Right atrium auricular region (tissue), 2 donors: Measurements from ENCODE around the gene UNC13C. TPM values are rescaled to one million over a fixed set of nuclear protein-coding genes. Genes with fewer than 3 reads are reported as not detected.
"Not testable (repeated sequence)": the region's sequence is repeated elsewhere in the genome, so short reads cannot be mapped to it uniquely, and the experiment has no call there.

Source experiments
- DNase-seq: peaks from one replicate; pipeline ENCODE4 v3.0.0-alpha.2; 2019; ENCODE audit warnings: low spot score
- H3K27ac ChIP-seq, 2 donors: fragments of 200-600 bp; sonication (generic); 1 replicate in 1 of 2; 2 replicates in 1 of 2; pipeline ENCODE4 v1.5.1; 2016 to 2019
- H3K27me3 ChIP-seq, 2 donors: fragments of 200-600 bp; sonication (generic); one replicate each; pipeline versions ENCODE4 v1.5.1 to v1.6.0; 2017 to 2019
- H3K36me3 ChIP-seq: fragments of 200-600 bp; sonication (generic); one replicate; pipeline ENCODE4 v1.5.1; 2016
- H3K4me1 ChIP-seq, 2 donors: fragments of 200-600 bp; sonication (generic); one replicate each; pipeline versions ENCODE4 v1.5.1 to v1.6.0; 2017 to 2019
- H3K4me3 ChIP-seq, 2 donors: fragments of 200-600 bp; sonication (generic); 1 replicate in 1 of 2; 2 replicates in 1 of 2; pipeline ENCODE4 v1.5.1; 2017 to 2019; ENCODE audit warnings: mild to moderate bottlenecking in 1 of 2, moderate library complexity in 1 of 2
- H3K9me3 ChIP-seq, 2 donors: fragments of 200-600 bp; sonication (generic); one replicate each; pipeline ENCODE4 v1.5.1; 2019
- total RNA-seq, 2 donors: library from RNA; depleted of rRNA; stranded (reverse); fragments of >200 nt; gene quantifications; one replicate each; pipeline ENCODE4 v1.1.0, GENCODE V29; 2016
- TF ChIP-seq, protein P1 (sequence below), 2 donors: fragments of 200-600 bp; sonication (generic); IDR thresholded peaks; one replicate each; pipeline ENCODE4 v1.5.1; 2019; ENCODE audit warnings: antibody characterized with exemption in 2 of 2

UNC13C gene
- total RNA-seq, 2 donors from 2014 or later: 0.19 to 0.31 TPM

DNA sequence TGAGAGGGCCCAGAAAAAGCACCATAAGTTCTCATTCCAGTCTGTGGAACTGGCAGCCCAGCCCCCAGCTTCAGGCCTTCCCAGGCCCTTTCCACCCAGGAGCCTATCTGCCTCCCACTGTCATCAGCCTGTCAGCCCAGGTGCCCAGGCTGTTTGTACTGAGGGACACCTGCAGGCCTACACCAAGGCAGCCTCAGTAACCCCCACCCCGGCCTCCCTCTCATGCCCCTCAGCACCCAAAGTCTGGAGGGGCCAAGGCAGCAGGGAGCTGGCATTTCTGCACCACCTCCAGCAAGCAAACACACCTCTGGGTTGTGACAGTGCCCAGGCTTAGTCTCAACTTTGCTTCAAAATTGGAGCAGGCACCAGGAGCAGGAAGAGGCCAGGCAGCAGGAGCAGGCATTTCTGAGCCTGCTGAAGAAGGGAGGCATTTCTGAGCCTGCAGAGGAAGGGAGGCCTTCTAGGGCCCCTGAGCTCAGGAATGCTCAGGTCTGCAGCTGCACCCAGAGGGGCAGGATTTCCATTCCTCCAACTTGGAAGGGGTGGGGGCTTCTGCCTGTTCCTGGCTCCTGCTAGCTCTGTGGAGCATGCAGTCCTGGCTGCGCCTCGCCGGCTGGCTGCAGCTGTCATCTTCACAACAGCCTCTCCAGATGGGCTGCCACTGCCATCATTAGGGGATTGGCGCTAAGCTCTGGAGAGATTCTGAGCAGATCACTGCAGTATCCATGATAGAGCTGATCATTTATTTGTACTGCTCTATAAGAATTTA, 396.1 kb downstream of the UNC13C start:
- Histone ChIP-seq H3K27ac (no peak overlapping the region), H3K27me3 (no peaks in the 10 kb centered on the region), H3K4me3 (no peak overlapping the region), H3K9me3 (peaks cover 3 to 4% of the 10 kb centered on the region in 2 donors), H3K4me1 (no peaks in the 10 kb centered on the region), H3K36me3 (no peaks in the 10 kb centered on the region)
- no peak for DNase-seq
- TF ChIP-seq, protein P1, sequence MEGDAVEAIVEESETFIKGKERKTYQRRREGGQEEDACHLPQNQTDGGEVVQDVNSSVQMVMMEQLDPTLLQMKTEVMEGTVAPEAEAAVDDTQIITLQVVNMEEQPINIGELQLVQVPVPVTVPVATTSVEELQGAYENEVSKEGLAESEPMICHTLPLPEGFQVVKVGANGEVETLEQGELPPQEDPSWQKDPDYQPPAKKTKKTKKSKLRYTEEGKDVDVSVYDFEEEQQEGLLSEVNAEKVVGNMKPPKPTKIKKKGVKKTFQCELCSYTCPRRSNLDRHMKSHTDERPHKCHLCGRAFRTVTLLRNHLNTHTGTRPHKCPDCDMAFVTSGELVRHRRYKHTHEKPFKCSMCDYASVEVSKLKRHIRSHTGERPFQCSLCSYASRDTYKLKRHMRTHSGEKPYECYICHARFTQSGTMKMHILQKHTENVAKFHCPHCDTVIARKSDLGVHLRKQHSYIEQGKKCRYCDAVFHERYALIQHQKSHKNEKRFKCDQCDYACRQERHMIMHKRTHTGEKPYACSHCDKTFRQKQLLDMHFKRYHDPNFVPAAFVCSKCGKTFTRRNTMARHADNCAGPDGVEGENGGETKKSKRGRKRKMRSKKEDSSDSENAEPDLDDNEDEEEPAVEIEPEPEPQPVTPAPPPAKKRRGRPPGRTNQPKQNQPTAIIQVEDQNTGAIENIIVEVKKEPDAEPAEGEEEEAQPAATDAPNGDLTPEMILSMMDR (IDR thresholded peaks at IDR 0.05): no peak

DNA sequence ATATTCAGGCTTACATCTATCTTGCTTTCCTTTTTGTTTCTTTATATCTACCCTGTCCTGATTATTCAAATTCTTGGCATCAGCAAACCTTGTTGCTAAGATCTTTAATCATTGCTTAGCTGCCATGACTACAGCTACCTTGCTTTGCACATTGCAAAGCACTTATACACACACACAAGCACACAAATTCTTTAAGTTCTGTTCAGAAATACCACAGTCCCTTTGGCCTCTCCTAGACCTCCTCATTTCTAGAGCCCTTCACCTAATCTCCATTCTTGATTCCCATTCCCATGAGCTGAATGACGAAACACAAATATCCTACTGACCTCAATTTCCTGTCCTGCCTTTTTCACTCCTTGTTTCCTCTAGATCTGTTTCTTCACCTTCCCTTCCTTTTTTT, 409.6 kb downstream of the UNC13C start:
- Histone ChIP-seq H3K36me3 (no peaks in the 10 kb centered on the region), H3K27me3 (no peaks in the 10 kb centered on the region), H3K4me3 (no peak overlapping the region), H3K27ac (no peak overlapping the region), H3K9me3 (no peaks in the 10 kb centered on the region), H3K4me1 (no peaks in the 10 kb centered on the region)
- no peak for DNase-seq
- TF ChIP-seq, protein P1 (IDR thresholded peaks at IDR 0.05): no peak

DNA sequence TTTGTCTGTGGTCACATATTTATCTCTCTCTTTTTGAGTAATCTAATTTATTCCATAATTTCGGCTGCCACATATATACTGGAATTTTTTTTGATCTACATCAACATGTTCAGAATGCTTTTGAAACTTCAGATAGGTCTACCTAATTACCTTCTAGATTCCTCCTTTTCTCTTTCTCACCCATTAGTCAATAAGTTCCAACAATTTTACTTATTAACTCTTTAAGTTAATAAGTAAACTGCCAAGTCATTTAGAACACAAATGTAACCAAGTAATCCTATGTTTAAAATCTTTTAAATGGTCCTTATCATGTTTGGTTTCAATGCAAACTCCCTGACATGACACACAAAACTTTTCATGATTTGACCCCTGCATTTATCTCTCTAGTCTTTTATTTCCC, 410.5 kb downstream of the UNC13C start:
- TF ChIP-seq, protein P1 (IDR thresholded peaks at IDR 0.05): no peak
- Histone ChIP-seq H3K36me3 (no peaks in the 10 kb centered on the region), H3K4me3 (no peak overlapping the region), H3K4me1 (no peaks in the 10 kb centered on the region), H3K27me3 (no peaks in the 10 kb centered on the region), H3K9me3 (no peaks in the 10 kb centered on the region), H3K27ac (no peak overlapping the region)
- no peak for DNase-seq

DNA sequence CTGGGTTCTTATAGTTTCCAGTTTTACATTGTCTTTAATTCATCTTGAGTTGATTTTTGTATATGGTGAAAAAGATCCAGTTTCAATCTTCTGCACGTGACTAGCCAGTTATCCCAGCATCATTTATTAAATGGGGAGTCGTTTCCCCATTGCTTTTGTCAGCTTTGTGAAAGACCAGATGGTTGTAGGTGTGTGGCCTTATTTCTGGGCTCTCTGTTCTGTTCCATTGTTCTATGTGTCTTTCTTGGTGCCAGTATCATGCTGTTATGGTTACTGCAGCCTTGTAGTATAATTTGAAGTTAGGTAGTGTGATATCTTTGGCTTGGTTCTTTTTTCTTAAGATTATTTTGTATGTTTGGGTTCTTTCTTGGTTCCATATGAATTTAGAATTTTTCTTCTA, 432.2 kb downstream of the UNC13C start:
- Histone ChIP-seq H3K36me3 (no peaks in the 10 kb centered on the region), H3K4me1 (no peaks in the 10 kb centered on the region), H3K27ac (no peak overlapping the region), H3K9me3 (no peaks in the 10 kb centered on the region), H3K4me3 (no peak overlapping the region), H3K27me3 (no peaks in the 10 kb centered on the region)
- no peak for DNase-seq
- TF ChIP-seq, protein P1 (IDR thresholded peaks at IDR 0.05): no peak

DNA sequence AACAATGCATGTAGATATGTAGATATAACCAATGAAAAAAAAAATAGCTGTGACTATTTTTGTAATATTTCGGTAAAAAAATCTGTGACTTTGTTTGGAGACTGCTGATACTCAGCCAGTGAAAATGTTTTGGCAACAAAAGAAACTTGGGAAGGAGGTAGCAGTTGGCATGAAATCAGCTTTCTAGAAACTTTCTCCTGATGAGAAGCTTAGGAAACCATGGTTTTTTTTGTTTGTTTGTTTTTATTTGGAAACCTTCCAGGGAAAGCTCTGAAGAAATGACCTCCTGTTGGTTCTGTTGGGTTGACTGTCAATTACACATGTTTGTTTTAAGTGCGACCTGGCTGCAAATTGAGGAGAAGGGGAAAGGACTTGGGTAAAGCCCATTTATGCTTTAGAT, 445.9 kb downstream of the UNC13C start:
- Histone ChIP-seq H3K27ac (no peak overlapping the region), H3K4me3 (no peak overlapping the region), H3K36me3 (no peaks in the 10 kb centered on the region), H3K4me1 (no peaks in the 10 kb centered on the region), H3K9me3 (peaks cover 0 to 8% of the 10 kb centered on the region in 2 donors), H3K27me3 (no peaks in the 10 kb centered on the region)
- TF ChIP-seq, protein P1 (IDR thresholded peaks at IDR 0.05): no peak
- DNase-seq: no peak

DNA sequence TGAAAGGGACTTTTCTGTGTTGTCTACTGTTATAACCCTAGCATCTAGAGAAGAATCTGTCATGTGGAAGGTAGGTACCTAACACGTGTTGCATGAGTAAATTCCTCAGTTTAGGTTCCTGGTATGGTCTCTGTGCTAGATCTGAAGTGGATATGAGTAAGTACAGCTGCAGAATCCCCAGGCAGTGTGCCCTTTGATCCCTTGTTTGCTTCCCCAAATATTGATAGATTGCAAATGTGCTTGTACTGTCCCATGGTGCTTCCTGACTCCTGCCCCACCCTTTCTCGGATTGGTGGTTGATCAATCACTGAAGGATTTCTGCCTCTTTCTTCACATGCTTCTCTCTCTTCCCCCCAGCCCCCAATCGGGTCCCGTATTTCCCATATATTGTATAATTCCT, 450.4 kb downstream of the UNC13C start:
- H3K4me3 ChIP-seq: no peak overlapping the region
- H3K27me3 ChIP-seq: no peaks in the 10 kb centered on the region
- no peaks in the 10 kb centered on the region for H3K36me3 ChIP-seq
- peaks cover 0 to 8% of the 10 kb centered on the region in 2 donors for H3K9me3 ChIP-seq
- TF ChIP-seq, protein P1 (IDR thresholded peaks at IDR 0.05): no peak
- H3K4me1 ChIP-seq: no peaks in the 10 kb centered on the region
- no peak overlapping the region for H3K27ac ChIP-seq
- no peak for DNase-seq

DNA sequence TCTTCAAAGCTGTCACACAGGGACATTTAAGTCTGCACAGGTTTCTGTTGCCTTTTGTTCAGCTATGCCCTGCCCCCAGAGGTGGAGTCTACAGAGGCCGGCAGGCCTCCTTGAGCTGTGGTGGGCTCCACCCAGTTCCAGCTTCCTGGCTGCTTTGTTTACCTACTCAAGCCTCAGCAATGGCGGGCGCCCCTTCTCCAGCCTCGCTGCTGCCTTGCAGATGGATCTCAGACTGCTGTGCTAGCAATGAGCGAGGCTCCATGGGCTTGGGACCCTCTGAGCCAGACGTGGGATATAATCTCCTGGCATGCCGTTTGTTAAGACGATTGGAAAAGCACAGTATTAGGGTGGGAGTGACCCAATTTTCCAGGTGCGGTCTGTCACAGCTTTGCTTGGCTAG, 472.0 kb downstream of the UNC13C start:
- H3K4me3 ChIP-seq, DNase-seq, H3K27me3 ChIP-seq, H3K27ac ChIP-seq, H3K4me1 ChIP-seq, H3K36me3 ChIP-seq: not testable (repeated sequence)
- peaks cover 0 to 32% of the 10 kb centered on the region in 2 donors for H3K9me3 ChIP-seq
